ENCODE measurements around the gene ZNF888.
"Not testable (repeated sequence)": the region's sequence is repeated elsewhere in the genome, so short reads cannot be mapped to it uniquely, and the experiment has no call there.

The ZNF888 gene
- 7.2 to 13.6 reads per million in 2 donors for total RNA-seq

DNA sequence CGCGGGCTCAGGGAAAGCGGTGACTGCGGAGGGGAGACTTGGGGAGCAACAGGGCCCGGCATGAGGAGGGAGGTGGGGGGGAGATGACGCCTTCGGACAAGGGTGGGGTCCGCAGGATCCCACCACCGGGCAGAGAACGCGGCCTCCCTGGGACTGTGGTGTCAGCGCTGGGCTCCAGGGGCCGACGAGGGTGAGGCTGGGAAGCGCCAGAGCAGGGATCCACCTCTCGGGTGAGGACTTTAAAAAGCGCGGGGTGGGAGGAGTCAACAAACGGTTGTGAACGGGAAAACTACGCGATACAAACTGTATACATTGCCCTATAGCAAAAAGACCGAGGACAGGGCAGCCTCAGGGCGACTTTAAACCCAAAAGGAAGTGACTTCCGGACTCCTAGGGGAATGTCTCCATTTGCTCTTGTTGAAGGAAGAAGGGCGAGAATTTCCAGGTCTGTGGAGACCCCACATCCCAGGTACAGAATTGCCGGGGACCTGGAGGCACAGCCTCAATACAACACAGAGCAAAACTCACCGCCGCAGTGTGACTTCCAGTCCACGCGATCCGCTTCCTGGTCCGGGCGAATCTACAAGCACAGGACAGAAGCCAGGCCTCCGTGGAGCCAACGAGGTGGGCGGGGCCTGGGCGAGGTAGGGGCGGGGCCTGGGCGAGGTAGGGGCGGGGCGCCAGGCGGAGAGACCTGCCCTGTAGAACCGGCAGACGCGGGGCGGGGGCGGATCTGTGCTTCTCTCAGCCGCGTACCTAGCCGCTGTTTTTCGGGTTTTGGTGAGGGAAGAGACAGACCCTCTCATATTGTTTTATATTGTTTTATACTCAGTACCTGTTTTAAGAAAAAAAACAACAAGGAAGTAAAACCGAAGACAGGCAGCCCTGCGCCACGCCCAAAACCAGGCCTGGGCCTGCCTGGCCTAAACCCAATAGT is at the start of gene ZNF888:
Gene ZNF888 (minus strand): TSS at position 588 of the 937 bp plus-strand sequence. CDS start 5,555 bp downstream, outside the sequence.
- DNase-seq = peak; percentile 89

DNA sequence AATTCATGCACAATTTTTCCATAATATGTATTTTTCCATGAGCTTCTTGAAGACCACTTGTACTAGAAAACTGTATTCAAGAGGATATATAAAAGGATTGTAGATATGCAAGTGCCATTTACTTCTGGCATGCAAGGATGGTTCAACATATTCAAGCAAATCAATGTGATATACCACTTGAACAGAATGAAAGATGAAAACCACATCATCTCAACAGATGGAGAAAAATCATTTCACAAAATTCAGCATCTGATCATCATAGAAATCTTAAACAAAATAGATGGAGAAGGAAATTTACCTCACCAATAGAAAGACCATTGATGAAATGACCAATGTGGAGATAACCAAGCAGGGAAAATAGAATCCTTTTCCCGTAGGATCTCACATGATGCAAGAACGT is 44.5 kb upstream of the ZNF888 start:
- DNase-seq = no peak

DNA sequence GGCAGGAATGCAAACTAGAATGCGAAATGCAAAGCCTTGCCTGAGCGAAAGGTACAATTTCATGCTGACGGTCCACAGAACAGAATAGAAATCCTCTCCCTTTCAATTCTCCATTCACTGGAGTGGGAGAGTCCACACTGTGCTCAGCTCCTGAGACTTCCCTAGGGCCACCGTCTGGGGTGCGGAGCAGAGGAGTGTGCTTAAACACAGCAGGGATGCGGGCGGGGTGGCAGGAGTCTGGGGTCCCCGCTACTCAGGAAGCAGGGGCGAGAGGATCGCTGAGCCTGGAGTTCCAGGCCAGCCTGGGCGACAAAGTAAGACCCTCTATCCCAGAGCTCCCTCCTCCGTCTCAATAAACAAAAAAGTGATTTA is 40.0 kb upstream of the ZNF888 start:
- DNase-seq = no peak

DNA sequence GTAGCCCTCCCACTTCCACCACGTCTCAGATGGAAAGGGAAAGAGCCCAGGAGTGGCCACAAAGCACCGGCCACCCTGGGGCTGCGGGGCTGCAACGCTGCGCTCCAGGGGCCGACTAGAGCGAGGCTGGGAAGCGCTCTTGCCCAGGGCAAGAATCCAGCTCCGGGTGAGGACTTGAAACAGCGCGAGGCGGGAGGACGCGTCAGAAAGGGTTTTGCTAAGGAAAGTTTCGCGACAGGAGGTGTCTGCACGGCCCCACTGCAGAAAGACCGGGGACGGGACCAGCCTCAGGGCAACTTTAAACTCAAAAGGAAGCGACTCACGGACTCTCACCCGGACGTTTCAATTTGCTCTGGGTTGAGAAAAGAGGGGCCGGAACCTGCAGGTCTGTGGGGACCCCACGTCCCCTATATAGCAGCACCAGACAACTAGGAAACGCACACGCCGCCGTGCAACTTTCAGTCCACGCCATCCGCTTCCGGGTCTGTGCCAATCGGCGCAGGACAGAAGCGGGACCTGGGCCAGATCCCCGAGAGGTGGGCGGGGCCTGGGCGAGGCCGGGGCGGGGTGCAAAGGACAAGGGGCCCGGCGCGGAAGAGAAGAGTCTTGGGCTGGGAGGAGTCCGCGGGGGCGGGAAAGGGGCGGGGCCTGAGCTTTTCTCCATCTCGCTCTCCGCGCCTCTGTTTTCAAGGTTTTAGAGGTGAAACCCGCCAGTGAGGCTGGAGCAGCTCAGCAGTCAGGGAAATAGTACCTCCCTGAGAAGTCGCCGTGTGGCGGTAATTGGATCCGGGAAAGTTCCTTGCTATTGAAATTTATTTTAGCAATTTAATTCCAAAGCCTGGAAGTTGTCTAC is 39.4 kb upstream of the ZNF888 start, which contains the start of gene ZNF816:
Gene ZNF816 (minus strand): TSS at position 488 of the 853 bp plus-strand sequence. CDS start 6,792 bp downstream, outside the sequence.
- peak; percentile 99 for DNase-seq

DNA sequence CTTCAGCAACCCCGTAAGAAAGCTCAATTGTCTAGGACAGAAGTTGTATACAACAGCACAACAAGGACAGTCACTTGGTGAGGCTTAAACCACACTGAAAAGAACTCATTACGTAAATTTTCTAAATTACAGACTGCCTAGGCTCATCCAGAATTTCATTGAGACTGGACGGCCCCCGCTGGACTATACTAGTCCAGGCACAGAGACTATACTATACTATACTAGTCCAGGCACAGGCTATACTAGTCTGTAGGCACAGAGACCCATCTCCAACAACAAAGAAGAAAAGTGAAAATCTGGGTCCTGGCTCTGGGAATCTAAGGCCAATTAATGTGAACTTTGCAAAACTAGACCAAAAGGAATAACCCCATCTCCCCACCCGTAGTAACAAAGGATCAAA is 38.8 kb upstream of the ZNF888 start:
- no peak for DNase-seq

DNA sequence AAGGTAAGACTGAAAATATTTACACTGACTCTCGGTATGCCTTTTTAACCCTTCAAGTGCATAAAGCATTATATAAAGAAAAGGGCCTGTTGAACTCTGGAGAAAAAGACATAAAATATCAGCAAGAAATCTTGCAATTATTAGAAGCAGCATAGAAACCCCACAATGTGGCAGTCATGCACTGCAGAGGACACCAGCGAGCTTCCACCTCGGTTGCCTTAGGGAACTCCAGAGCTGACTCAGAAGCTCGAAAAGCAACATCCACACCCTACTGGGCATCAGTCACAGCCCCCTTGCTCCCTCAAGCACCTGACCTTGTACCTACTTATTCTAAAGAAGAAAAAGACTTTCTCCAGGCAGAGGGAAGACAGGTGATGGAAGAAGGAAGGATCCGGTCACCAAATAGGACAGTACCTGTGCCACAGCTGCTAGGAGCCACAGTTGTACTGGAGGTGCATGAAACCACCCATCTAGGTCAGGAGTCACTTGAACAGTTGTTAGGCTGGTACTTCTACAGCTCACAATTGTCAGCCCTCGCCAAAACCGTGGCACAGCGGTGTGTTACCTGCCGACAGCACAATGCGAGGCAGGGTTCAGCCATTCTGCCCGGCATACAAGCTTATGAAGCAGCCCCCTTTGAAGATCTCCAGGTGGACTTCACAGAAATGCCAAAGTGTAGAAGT is 36.5 kb upstream of the ZNF888 start:
- DNase-seq = no peak

DNA sequence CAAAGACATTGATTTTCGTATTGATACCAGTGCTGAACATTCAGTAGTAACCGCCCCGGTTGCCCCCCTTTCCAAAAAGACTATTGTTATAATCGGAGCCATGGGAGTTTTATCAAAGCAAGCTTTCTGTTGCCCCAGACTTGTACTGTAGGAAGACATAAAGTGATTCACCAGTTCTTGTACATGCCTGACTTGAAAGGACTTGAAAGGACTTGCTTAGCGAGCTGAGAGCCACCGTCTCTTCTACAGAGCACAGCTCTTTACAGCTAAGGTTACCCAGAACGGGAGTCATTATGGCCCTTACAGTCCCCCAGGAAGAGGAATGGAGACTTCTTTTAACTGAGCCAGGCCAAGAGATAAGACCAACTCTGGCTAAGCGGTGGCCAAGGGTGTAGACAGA is 34.4 kb upstream of the ZNF888 start:
- no peak for DNase-seq

DNA sequence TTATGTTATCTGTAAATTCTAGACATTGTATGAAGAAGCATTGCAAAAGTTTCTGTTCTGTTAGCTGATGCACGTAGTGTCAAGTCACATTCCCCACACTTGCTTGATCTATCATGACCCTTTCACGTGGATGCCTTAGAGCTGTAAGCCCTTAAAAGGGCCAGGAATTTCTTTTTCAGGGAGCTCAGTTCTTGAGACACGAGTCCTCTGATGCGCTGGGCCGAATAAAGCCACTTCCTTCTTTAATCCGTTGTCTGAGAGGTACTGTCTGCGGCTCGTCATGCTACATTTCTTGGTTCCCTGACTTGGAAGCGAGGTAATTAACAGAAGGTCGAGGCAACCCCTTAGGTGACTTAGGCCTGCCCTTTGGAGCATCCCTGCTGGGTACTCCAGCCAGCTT is 33.7 kb upstream of the ZNF888 start:
- DNase-seq = no peak

DNA sequence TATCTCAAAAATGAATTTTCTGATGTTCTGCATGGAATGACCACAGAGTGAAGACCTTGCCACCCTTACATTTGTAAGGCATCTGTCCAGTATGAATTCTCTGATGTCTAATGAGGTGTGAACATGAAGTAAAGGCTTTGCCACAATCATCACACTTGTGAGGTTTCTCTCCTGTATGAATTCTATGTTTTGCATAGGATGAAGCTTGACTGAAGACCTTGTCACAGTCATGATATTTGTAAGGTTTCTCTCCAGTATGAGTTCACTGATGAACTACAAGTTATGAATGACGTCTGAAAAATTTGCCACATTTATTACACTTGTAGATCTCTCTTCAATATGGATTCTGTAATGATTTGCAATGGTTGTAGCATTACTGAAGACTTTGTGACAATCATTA is 26.2 kb upstream of the ZNF888 start:
- no peak for DNase-seq

DNA sequence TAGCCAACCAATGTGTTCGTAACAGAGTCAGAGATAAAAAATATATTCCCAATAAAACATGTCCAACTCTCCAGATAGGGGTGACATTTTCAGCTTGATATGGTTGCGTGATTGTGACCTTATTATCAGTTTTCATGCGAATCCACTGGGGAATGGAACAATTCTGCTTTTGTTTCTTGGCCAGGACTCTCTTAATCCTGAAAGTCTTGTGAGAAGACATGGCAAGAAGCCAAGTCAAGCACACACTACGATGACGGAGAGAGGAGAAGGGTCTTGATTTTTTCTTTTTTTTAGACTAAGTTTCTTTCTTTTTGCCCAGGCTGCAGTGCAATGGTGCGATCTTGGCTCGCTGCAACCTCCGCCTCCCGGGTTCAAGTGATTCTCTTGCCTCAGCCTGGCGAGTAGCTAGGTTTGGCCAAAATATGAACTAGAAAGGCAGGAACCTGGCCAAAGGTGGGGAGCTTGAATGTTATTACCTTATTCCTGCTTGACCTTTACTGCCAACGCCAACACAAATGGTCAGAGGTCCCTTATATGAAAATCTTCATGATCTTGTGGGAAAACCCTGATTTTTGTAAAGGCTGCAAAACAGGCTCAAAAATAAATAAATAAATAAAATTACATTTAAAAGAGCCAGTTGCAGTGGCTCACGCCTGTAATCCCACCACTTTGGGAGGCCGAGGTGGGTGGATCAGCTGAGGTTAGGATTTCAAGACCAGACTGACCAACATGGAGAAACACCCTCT is 25.0 kb upstream of the ZNF888 start:
- no peak for DNase-seq

DNA sequence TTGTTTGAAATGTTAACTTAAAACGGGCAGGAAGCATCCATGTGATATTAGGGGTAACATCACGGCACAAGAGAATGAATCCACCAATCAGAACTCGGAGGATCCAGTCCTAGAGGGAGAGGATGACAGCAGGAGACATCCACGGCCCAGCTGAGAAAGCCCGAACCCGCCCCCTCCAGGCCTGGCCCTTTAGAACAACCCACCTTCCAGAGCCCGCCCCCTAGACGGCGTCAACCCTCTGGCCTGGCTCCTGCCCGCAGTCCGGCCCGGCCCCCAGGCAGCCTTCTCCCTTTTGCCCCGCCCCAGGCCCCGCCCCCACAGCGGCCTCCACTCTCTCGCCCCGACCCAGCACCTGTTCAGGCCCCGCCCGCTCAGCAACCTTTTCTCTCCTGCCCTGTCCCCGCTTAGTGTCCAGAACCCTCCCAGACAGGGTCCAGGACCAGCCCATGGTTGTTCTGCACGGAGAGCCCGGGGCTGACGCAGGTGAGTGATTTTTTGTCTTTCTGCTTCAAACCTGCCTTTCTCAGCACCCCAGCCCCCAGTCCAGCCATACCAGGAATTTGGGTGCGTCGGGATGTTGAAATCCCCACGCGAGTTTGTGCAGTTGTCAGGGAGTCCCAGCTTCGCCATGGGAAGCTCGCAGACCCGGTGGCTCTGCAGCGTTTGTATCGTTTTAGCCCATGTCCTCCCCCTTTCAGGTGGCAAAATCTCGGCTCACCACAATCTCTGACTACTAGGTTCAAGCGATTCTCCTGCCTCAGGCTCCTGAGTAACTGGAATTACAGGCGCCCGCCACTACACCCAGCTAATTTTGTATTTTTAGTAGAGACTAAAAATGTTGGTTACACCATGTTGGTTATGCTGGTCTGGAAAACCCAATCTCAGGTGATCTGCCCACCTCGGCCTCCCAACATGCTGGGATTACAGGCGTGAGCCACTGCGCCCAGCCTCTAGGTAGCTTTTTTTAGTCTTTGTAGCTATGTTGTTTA is 23.4 kb upstream of the ZNF888 start:
- DNase-seq = no peak

DNA sequence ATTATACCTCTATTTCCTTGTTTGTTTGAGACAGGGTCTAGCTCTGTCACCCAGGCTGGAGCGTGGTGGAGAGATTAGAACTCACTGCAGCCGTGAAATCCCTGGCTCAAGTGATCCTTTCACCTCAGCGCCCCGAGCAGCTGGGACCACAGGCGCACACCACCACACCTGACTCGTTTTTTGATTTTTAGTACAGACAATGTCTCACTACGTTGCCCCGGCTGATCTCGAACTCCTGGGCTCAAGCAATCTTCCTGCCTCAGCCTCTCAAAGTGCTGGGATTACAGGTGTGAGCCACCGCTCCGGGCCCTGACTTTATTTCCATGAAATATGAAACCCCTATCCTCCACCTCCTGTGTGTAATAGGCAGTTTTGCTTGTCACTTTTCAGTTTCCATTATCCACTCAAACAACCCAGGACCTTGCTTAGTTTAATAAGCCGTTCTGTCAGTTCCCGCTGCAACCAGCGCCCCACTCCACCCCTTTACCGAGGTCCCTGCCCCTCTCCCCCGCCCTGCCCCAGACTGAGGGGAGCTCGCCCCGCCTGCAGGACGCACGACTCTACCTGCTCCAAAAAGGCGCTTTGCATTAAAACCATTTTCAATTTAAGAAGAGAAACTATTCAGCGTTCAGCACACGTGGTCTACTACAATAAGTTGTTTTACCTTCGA is 22.6 kb upstream of the ZNF888 start:
- DNase-seq = no peak

DNA sequence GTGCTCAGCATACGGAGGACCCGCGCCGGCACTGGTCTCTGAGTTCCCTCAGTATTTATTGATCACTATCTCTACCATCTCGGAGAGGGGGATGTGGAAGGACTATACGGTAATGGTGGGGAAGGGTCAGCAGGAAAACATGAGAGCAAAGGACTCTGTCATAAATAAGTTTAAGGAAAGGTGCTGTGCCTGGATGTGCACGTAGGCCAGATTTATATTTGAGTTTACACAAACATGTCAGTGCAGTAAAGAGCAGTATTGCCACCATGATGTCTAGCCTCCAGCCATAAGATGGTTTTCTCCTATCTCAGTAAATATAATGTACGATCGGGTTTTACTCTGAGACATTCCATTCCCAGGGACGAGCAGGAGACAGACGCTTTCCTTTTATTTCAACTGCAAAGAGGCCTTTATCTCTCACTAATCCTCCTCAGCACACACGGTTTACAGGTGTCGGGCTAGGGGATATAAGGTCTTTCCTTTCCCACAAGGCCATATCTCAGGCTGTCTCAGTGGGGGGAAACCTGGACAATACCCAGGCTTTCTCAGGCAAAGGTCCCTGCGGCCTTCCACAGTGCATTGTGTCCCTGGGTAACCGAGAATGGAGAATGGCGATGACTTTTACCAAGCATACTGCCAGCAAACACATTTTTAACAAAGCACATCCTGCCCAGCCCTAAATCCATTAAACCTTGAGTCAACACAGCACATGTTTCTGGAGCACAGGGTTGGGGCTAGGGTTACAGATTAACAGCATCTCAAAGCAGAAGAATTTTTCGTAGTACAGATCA is 21.7 kb upstream of the ZNF888 start:
- not testable (repeated sequence) for DNase-seq

DNA sequence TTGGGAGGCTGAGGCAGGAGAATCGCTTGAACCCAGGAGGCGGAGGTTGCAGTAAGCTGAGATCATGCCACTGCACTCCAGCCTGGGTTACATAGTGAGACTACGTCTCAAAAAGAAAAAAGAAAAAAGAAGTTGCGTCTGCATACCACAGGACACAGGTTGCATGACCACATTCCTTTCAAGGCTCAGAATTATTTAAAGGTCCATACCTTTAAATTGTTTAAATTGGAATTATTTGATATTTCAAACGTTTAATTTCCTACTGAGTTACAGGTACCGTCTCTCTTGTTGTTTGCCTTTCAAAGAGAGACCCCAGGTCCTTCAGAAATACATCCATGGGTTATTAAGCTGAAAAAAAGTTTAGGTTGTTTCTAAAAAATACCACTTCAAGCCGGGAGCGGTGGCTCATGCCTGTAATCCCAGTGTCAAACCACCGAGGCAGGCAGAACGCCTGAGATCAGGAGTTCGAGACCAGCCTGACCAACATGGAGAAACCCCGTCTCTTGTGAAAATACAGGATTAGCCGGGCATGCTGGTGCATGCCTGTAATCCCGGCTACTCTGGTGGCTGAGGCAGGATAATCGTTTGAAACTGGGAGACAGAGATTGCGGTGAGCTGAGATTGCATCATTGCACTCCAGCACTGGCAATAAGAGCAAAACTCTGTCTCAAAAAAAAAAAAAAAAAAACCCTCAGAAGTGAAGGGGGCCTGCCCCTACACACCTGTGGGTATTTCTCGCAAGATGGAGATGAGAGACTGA is 20.8 kb upstream of the ZNF888 start:
- DNase-seq = no peak

DNA sequence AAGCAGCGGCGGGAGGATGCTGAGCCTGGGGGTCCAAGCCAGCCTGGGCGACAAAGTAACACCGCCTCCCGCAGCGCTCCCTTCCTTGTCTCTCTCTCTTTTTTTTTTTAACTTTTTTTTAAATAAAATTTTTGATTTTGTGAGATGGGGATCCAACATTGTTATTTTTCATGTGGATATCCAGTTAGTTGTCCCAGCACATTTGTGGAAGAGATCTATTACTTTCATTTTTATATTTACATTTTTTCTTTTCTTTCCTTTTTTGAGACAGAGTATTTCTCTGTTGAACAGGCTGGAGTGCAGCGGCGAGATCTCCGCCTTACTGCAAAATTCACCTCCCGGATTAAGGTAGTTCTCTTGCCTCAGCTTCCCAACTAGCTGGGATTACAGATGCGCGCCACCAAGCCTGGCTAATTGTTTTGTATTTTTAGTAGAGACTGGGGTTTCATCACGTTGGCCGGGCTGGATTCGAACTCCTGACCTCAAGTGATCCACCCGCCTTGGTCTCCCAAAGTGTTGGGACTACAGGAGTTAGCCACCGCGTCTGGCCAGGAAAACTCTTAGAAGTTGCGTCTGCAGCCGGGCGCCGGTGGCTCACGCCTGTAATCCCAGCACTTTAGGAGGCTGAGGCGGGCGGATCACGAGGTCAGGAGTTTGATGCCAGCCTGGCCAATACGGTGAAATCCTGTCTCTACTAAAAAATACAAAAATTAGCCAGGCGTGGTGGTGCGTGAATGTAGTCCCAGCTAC is 20.1 kb upstream of the ZNF888 start:
- DNase-seq = no peak

DNA sequence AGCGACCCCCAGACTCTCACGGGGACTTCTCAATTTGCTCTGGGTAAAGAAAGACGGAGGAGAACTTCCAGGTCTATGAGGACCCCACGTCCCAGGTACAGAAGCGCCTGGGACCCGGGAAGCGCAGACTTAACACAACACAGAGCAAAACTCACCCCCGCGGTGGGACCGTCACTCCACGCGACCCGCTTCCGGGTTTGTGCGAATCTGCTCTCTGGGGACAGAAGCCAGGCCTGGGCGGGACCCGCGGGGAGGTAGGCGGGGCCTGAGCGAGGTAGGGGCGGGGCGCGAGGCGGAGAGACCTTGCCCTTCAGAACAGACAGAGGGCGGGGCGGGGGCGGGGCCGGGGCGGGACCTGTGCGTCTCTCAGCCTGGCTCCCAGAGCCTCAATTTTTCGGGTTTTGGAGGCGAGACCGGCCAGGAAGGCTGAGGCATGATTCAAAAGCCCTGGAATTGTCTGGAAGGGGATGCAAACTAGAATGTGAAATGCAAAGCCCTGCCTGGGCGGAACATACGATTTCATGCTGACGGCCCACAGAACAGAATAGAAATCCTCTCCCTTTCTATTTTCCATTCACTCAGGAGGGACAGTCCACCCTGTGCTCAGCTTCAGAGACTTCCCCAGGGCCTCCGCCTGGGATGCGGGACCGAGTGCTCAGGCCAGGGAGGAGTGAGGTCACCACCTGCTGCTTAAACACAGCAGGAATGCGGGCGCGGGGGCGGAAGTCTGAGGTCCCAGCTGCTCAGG is 19.3 kb upstream of the ZNF888 start:
- DNase-seq = peak; percentile 94

DNA sequence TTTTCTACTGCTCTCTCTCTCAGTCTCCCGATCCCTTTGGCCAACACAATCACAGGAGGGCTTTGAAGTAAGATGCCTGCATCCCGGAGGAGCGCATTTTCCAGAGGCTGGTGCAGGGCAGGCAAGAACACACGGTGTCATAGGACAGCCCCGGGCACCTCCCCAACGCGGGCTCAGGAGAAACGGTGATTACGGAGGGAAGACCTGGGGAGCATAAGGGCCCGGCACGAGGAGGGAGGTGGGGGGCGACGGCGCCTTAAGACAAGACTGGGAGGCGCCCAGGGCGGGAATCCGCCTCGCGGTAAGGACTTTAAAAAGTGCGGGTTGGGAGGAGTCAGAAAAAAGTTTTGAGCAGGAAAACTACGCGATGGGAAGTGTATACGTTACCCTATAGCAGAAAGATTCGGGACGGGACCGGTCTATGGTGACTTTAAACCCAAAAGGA is 18.7 kb upstream of the ZNF888 start:
- DNase-seq = peak; percentile 4
